Mesodermal cell (in vitro differentiated cells): ENCODE data around the gene L3MBTL4.
"Not testable (repeated sequence)": the region's sequence is repeated elsewhere in the genome, so short reads cannot be mapped to it uniquely, and the experiment has no call there.

ENCODE experiments used
- H3K27ac ChIP-seq: 2 replicates; pipeline ENCODE4 v1.7.0; 2013; ENCODE audit warnings: mild to moderate bottlenecking, low read depth, low read length, moderate library complexity; ENCODE audit not compliant: severe bottlenecking
- H3K36me3 ChIP-seq: 2 replicates; pipeline ENCODE4 v1.7.1; 2013; ENCODE audit warnings: mild to moderate bottlenecking, low read length, moderate library complexity; ENCODE audit not compliant: control insufficient read depth, insufficient read depth
- H3K4me1 ChIP-seq: one replicate; pipeline ENCODE4 v1.7.1; 2013; ENCODE audit warnings: mild to moderate bottlenecking, low read length; ENCODE audit not compliant: insufficient read depth, control insufficient read depth, poor library complexity, severe bottlenecking
- H3K4me3 ChIP-seq: 2 replicates; pipeline ENCODE4 v1.7.0; 2013; ENCODE audit warnings: low read length, control low read depth, mild to moderate bottlenecking; ENCODE audit not compliant: insufficient read depth, poor library complexity, severe bottlenecking; ENCODE audit errors: extremely low read depth
- H3K9me3 ChIP-seq: 2 replicates; pipeline ENCODE4 v1.7.1; 2013; ENCODE audit warnings: mild to moderate bottlenecking, low read length, moderate library complexity; ENCODE audit not compliant: control insufficient read depth
- WGBS, 2 experiments: methylation state at CpG; one replicate each; pipeline ENCODE4 v1.1.5; 2013; ENCODE audit warnings: missing lambda C conversion rate in 2 of 2; ENCODE audit not compliant: insufficient coverage in 2 of 2; 5-methylcytosine and 5-hydroxymethylcytosine counted together

Gene L3MBTL4

DNA sequence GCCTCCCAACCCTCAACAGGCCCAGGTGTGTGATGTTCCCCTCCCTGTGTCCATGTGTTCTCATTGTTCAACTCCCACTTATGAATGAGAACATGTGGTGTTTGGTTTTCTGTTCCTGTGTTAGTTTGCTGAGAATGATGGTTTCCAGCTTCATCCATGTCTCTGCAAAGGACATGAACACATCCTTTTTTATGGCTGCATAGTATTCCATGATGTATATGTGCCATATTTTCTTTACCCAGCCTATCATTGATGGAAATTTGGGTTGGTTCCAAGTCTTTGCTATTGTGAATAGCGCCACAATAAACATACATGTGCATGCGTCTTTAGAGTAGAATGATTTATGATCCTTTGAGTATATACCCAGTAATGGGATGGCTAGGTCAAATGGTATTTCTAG, 37.2 kb downstream of the L3MBTL4 start:
- not testable (repeated sequence) for H3K4me1 ChIP-seq, H3K27ac ChIP-seq, H3K4me3 ChIP-seq, H3K36me3 ChIP-seq, H3K9me3 ChIP-seq
- 90% methylated on average over 2 of the region's 2 CpGs; no CpG with 5 or more reads in 1 of the 2 experiments for WGBS, 2 experiments

DNA sequence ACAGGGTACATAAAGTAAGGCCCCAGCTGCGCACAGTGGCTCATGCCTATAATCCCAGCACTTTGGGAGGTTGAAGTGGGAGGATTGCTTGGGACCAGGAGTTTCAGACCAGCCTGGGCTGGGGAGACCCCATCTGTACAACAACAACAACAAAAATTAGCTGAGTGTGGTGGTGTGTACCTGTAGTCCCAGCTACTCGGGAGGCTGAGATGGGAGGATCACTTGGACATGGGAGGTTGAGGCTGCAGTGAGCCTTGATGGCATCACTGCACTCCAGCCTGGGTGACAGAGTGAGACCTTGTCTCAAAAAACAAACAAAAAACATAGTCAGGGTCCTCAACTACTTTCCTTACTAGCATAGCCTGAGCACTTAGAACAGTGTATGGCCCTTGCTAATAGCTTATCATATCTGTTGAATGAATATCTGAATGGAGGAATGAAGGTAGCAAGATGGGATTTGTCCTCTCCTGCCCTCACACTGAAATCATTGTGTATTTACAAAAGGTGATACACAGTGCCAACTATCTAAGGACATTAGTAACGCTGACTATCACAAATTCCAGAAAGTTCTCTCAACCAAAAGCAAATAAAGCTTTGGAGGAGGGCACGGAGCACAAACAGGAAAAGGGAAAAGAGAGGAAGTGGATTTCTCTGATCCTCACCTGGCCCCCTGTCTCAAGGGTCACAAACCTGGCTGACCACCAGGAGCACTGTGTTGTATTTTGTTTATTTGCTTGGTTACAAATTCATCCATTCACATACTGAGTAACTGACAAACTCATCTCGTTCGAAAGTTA, 38.1 kb downstream of the L3MBTL4 start:
- no peaks in the 10 kb centered on the region for H3K9me3 ChIP-seq
- H3K4me3 ChIP-seq = no peak overlapping the region
- H3K4me1 ChIP-seq = no peaks in the 10 kb centered on the region
- no peak overlapping the region for H3K27ac ChIP-seq
- no peaks in the 10 kb centered on the region for H3K36me3 ChIP-seq
- WGBS, 2 experiments = 92 to 100% methylated on average over 1 to 2 of the region's 6 CpGs

DNA sequence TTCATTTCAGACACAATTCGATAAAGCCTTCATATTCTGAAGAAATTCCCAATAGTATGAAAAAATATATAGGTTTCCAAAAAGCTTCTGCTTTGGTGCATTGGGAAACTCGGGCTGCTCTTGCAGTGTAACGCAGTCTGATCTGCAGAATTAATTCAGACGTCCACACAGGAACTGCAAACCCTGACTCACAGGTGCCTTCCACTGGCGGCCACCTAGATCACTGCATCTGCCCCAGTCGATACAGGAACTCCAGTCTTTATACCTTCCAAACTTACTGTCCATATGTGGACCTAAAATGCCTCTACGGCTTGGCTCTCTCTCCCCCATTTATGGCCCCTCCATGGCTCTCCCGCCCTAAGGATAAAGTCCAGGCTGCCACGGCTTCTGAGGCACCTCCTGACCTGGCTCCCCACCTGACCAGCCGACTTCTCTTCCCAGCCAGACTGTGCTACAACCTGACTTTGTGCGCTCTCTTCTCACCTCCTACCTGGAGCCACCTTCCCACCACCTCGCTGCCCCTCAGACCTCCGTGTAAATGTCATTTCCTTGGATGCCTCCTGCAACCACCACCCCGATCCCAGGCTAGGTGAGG, 39.7 kb downstream of the L3MBTL4 start:
- Histone ChIP-seq H3K4me1 (no peaks in the 10 kb centered on the region), H3K36me3 (no peaks in the 10 kb centered on the region), H3K9me3 (no peaks in the 10 kb centered on the region), H3K27ac (no peak overlapping the region), H3K4me3 (no peak overlapping the region)
- WGBS, 2 experiments = 88 to 90% methylated on average over 13 of the region's 14 CpGs

DNA sequence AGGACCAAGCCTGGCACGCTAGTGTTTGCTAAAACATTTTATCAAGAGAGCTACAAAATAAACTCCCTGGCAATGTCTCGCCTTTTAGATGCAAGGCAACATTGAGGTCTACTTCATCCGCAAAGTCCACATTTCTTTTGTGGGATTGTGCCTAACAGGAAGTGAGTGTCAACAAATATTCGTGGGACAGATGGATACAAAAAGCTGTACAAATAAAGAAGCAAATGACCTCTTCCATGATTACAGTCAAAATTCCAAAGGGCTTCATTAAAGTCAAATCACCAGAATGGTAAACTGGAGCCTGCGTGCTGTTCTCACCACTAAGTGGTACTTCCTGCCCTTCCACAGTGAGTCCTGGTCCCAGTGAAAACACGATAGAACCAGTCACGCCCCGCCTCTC, 40.4 kb downstream of the L3MBTL4 start:
- 87 to 92% methylated on average over 7 to 8 of the region's 8 CpGs for WGBS, 2 experiments

DNA sequence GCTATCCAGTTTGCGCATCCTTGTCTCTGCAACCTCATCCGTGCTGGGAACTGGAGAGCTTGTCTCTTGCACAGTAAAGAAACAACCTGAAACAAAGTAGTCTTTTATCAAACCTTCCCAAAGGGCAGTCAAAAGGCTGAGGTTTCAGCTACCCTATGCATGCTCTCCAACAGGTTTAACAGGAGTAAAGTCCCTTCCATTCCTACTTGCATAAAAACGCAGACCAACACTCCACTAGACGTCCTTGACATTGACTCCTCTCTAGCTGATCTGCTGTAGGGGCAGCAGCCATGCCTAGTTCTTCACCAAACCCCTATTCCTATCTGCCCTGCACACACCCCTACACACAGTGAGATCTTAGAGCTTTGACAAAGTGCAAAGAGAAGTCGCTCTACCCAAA, 41.5 kb downstream of the L3MBTL4 start:
- no peaks in the 10 kb centered on the region for H3K36me3 ChIP-seq
- WGBS, 2 experiments = 78 to 92% methylated on average over 3 to 4 of the region's 5 CpGs
- no peaks in the 10 kb centered on the region for H3K9me3 ChIP-seq
- H3K4me3 ChIP-seq = no peak overlapping the region
- H3K27ac ChIP-seq = no peak overlapping the region
- H3K4me1 ChIP-seq = no peaks in the 10 kb centered on the region

More for the DNA sequence above, 40.4 kb downstream of the L3MBTL4 start:
- Histone ChIP-seq H3K4me1 (no peaks in the 10 kb centered on the region), H3K4me3 (no peak overlapping the region), H3K36me3 (no peaks in the 10 kb centered on the region), H3K27ac (no peak overlapping the region), H3K9me3 (no peaks in the 10 kb centered on the region)

DNA sequence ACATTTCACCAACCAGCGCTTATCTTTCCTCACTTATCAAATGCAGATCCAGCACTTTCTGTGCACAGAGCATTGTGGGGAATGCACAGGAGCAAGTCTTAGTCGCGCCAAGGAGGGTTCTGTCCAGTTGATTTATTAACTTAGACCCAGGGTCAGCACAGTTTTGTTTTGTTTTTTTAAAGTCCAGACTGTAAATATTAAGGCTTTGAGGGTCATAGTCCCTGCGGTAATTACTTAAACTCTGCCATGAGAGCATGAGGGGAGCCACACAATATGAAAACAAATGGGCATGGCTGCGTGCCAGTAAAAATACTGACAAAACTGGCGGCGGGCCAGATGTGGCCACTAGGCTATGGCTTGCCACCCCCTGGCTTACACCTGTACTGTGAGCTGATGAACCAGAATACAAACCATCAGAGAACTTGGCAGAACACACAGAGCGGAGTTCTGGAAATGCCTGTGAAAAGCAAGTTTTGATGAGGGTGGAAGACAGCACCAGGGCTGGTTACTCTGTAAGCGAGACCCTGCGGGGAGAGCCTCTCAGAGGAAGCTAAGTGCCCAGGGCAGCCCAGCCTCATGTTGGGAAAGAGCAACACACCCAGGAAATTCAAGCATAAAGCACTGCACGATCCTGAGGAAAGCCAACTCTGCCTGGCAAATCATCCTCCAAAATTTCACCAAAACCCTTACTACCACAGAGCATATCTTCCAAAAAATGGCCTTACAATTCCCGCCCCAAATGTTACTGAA, 43.6 kb downstream of the L3MBTL4 start:
- Histone ChIP-seq H3K36me3 (no peaks in the 10 kb centered on the region), H3K9me3 (no peaks in the 10 kb centered on the region)
- WGBS, 2 experiments = 85 to 87% methylated on average over 11 of the region's 12 CpGs

DNA sequence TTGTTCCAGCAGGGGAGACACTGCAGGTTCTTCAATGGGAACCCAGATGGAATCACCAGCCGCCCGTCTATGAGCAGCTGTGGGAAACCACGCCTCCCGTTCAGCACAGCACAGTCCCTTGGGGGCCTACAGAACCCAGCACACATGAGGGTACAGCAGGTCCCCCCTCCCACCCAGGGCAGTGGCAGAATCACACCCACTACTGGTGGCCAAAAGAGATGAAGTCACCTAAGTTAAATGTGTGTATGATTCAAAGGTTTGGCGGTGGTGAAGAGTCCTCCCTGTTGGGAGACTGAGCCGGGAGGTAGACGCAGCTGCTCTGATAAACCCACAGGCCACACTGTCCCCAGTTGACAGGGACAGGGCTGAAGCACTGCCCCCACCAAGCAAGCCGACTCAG, 44.3 kb downstream of the L3MBTL4 start:
- Histone ChIP-seq H3K27ac (no peak overlapping the region), H3K4me3 (no peak overlapping the region), H3K36me3 (no peaks in the 10 kb centered on the region), H3K9me3 (no peaks in the 10 kb centered on the region), H3K4me1 (no peaks in the 10 kb centered on the region)
- WGBS, 2 experiments = 96 to 100% methylated on average over 4 to 5 of the region's 8 CpGs

More for the DNA sequence above, 43.6 kb downstream of the L3MBTL4 start:
- no peaks in the 10 kb centered on the region for H3K4me1 ChIP-seq
- no peak overlapping the region for H3K4me3 ChIP-seq
- H3K27ac ChIP-seq = no peak overlapping the region

DNA sequence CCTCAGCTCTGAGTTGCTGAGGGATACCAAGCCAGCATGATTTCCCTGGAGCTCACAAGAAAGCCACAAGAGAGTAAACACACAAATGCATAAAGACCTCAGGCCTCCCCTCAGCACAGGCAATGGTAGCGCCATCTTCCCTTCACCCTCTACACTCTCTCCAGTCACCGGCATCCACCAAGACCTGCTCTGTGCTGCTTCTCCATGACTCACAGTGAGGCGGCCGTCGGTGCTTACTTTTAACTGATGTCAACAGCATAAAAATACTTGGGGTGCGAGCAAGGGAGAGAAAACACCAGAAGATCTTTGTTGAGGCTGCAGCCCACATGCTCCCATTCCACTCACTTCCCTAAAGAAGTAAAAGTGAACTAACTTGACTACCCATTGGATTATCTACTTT, 46.7 kb downstream of the L3MBTL4 start:
- WGBS, 2 experiments = 89 to 95% methylated on average over 3 to 6 of the region's 6 CpGs
- H3K27ac ChIP-seq = no peak overlapping the region
- no peak overlapping the region for H3K4me3 ChIP-seq
- no peaks in the 10 kb centered on the region for H3K9me3 ChIP-seq
- H3K36me3 ChIP-seq = no peaks in the 10 kb centered on the region
- no peaks in the 10 kb centered on the region for H3K4me1 ChIP-seq

DNA sequence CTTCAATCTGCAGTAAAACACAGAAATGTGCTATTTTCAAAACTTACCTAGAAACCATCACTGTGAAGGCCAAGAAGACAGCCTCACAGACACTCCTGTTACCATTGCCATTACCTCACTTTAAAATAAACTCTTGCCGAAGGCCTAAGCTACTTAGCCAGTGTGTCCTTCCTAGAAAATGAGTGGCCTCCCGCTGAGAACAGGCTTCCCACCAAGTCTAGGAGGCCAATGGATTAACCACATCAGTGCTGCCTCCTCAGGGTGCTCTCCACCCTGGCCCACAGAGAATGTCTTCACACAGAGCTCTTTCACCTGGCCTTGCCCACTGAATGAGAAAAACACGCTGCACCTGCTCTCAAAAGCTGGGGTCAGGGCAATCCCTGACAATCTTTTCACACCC, 47.5 kb downstream of the L3MBTL4 start:
- 47 to 54% methylated on average over 3 of the region's 3 CpGs for WGBS, 2 experiments
- Histone ChIP-seq H3K4me1 (no peaks in the 10 kb centered on the region), H3K9me3 (no peaks in the 10 kb centered on the region), H3K4me3 (no peak overlapping the region), H3K36me3 (no peaks in the 10 kb centered on the region), H3K27ac (no peak overlapping the region)

DNA sequence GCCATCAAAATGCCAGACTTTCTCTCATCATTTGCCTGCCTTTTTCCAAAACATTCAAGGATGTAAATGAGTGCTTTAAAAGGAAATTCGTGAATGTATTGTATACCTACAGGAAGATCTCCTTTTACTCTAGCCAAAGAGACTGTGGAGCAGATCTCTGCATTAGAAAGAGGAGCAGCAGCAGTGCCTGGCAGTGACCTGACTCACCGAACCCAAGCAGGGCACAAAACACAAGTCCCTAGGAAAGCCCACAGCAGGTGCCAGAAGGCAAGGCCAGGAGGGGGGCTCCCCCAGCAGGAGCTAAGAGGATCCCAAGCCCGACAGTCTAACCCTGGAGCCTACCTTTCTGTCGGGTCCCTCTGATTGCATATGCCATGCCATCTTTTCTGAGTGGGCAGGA, 47.9 kb downstream of the L3MBTL4 start:
- H3K36me3 ChIP-seq = no peaks in the 10 kb centered on the region
- H3K4me1 ChIP-seq = no peaks in the 10 kb centered on the region
- 29 to 31% methylated on average over 3 of the region's 4 CpGs for WGBS, 2 experiments
- H3K4me3 ChIP-seq = no peak overlapping the region
- no peak overlapping the region for H3K27ac ChIP-seq
- no peaks in the 10 kb centered on the region for H3K9me3 ChIP-seq

DNA sequence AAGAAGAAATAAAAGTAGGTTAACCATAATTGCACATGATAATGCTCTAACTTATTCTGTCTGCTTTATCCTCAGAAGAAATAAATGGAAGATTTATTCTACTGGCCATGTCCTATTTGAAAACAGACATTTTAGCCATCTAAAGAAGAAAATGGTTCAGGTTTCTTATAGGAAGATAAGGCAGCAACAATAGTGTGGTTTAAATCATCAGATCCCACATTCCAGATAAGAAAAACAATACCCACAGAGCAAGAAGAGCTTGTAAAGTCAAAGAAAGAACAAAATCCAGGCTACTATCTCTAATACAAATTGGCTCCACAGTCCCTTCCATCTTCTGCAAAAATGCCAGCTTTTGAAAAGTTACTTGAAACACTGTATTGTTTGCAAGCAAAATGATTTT, 49.3 kb downstream of the L3MBTL4 start:
- Histone ChIP-seq H3K4me3 (no peak overlapping the region), H3K27ac (no peak overlapping the region), H3K9me3 (no peaks in the 10 kb centered on the region), H3K4me1 (no peaks in the 10 kb centered on the region), H3K36me3 (no peaks in the 10 kb centered on the region)
